ENCODE measurements around the gene WNT6.

WNT6 gene

GRCh38 chr2:218867900-218868299, 8.3 kb downstream of the WNT6 start:
- Histone ChIP-seq H3K9me2 (replicated peaks; ENCODE audit: control insufficient read depth, low read length) (no peaks in the 10 kb centered on the region), H3K4me3 (ENCODE audit: low read length) (no peak overlapping the region), H3K9me3 (ENCODE audit: control insufficient read depth, insufficient read depth, low read length) (no peaks in the 10 kb centered on the region), H3K36me3 (ENCODE audit: control insufficient read depth, low read length) (no peaks in the 10 kb centered on the region), H3K4me2 (ENCODE audit: low read length) (no peak overlapping the region), H3K4me1 (ENCODE audit: control insufficient read depth, low read length) (peaks cover 21% of the 10 kb centered on the region), H3F3A (ENCODE audit: control insufficient read depth, insufficient read depth) (peaks cover 8% of the 10 kb centered on the region), H3K27ac (ENCODE audit: low read depth, low read length) (no peak overlapping the region), H3K79me2 (ENCODE audit: control insufficient read depth, low read length) (no peaks in the 10 kb centered on the region), H4K20me1 (ENCODE audit: control insufficient read depth, insufficient read depth, low read depth, low read length) (no peaks in the 10 kb centered on the region), H3K27me3 (ENCODE audit: control insufficient read depth, low read length) (peaks cover 32% of the 10 kb centered on the region)
- TF ChIP-seq EZH2phosphoT487 (IDR thresholded peaks at IDR 0.05; ENCODE audit: borderline replicate concordance, low read length) (no peak), CTCF (IDR thresholded peaks at IDR 0.05; ENCODE audit: low read depth, low read length, poor library complexity, severe bottlenecking) (no peak)

- Histone ChIP-seq H3K27ac (ENCODE audit: low read depth, low read length) (no peak overlapping the region), H4K20me1 (ENCODE audit: control insufficient read depth, insufficient read depth, low read depth, low read length) (no peaks in the 10 kb centered on the region), H3K4me2 (ENCODE audit: low read length) (no peak overlapping the region), H3K9me3 (ENCODE audit: control insufficient read depth, insufficient read depth, low read length) (no peaks in the 10 kb centered on the region), H3K79me2 (ENCODE audit: control insufficient read depth, low read length) (no peaks in the 10 kb centered on the region), H3K4me1 (ENCODE audit: control insufficient read depth, low read length) (peaks cover 24% of the 10 kb centered on the region), H3K9me2 (replicated peaks; ENCODE audit: control insufficient read depth, low read length) (no peaks in the 10 kb centered on the region), H3K4me3 (ENCODE audit: low read length) (no peak overlapping the region), H3K36me3 (ENCODE audit: control insufficient read depth, low read length) (no peaks in the 10 kb centered on the region), H3K27me3 (ENCODE audit: control insufficient read depth, low read length) (peaks cover 34% of the 10 kb centered on the region), H3F3A (ENCODE audit: control insufficient read depth, insufficient read depth) (peaks cover 8% of the 10 kb centered on the region)
- no peak for TF ChIP-seq CTCF (IDR thresholded peaks at IDR 0.05; ENCODE audit: low read depth, low read length, poor library complexity, severe bottlenecking)
- no peak for TF ChIP-seq EZH2phosphoT487 (IDR thresholded peaks at IDR 0.05; ENCODE audit: borderline replicate concordance, low read length)
Measured at GRCh38 chr2:218869064-218869463, 9.5 kb downstream of the WNT6 start.

GRCh38 chr2:218870984-218871344, 11.4 kb downstream of the WNT6 start:
- H3F3A ChIP-seq (ENCODE audit: control insufficient read depth, insufficient read depth): peaks cover 8% of the 10 kb centered on the region
- H3K9me2 ChIP-seq (replicated peaks; ENCODE audit: control insufficient read depth, low read length): no peaks in the 10 kb centered on the region
- H3K27me3 ChIP-seq (ENCODE audit: control insufficient read depth, low read length): peaks cover 35% of the 10 kb centered on the region
- no peak for TF ChIP-seq CTCF (IDR thresholded peaks at IDR 0.05; ENCODE audit: low read depth, low read length, poor library complexity, severe bottlenecking)
- H3K4me1 ChIP-seq (ENCODE audit: control insufficient read depth, low read length): peaks cover 24% of the 10 kb centered on the region
- no peak overlapping the region for H3K27ac ChIP-seq (ENCODE audit: low read depth, low read length)
- H4K20me1 ChIP-seq (ENCODE audit: control insufficient read depth, insufficient read depth, low read depth, low read length): no peaks in the 10 kb centered on the region
- no peaks in the 10 kb centered on the region for H3K9me3 ChIP-seq (ENCODE audit: control insufficient read depth, insufficient read depth, low read length)
- peak overlapping the region; percentile 65 for H3K4me3 ChIP-seq (ENCODE audit: low read length)
- H3K4me2 ChIP-seq (ENCODE audit: low read length): peak overlapping the region; percentile 68
- H3K36me3 ChIP-seq (ENCODE audit: control insufficient read depth, low read length): no peaks in the 10 kb centered on the region
- no peaks in the 10 kb centered on the region for H3K79me2 ChIP-seq (ENCODE audit: control insufficient read depth, low read length)

Measured in DOHH2 (cell line).